GM12892 (cell line): ENCODE data around the gene TTYH2.

Experiments used
- POLR2AphosphoS5 ChIP-seq: IDR thresholded peaks from 2 replicates; pipeline ENCODE4 v1.6.1; 2011; ENCODE audit warnings: low read depth, low read length, control low read depth
- TAF1 ChIP-seq: IDR thresholded peaks from 2 replicates; pipeline ENCODE4 v1.6.1; 2011; ENCODE audit warnings: low read depth, mild to moderate bottlenecking, control low read depth, low read length, borderline replicate concordance

DNA sequence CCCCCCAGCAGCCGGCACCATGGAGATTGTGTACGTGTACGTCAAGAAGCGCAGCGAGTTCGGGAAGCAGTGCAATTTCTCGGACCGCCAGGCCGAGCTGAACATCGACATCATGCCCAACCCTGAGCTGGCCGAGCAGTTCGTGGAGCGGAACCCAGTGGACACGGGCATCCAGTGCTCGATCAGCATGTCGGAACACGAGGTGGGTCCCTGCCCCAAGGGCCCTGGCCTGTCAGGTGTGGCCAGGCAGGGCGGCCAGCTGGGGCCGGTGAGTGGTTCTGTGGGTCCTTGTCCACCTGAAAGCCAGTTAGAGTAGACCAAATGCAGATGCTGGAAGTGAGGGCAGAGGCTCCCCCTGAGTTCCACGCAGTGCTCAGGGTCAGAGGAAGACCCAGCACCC lies 68.4 kb downstream of the TTYH2 start:
- no peak for TF ChIP-seq TAF1
- TF ChIP-seq POLR2AphosphoS5 = no peak
